B cell (primary cell): ENCODE data around the gene SYNRG.

Experiments
- EZH2 ChIP-seq: IDR thresholded peaks from 2 replicates; pipeline ENCODE4 v1.6.1; 2012; ENCODE audit warnings: borderline replicate concordance, low read depth, mild to moderate bottlenecking, moderate library complexity, low read length; ENCODE audit not compliant: insufficient read depth, poor library complexity, severe bottlenecking
- TF ChIP-seq, protein P1 (sequence below): fragments of 200-600 bp; IDR thresholded peaks from one replicate; pipeline ENCODE4 v1.8.0; 2022; ENCODE audit warnings: antibody characterized with exemption, mild to moderate bottlenecking

GRCh38 chr17:37608351-37609169 lies 658 bp downstream of the SYNRG start:
- TF ChIP-seq, protein P1, sequence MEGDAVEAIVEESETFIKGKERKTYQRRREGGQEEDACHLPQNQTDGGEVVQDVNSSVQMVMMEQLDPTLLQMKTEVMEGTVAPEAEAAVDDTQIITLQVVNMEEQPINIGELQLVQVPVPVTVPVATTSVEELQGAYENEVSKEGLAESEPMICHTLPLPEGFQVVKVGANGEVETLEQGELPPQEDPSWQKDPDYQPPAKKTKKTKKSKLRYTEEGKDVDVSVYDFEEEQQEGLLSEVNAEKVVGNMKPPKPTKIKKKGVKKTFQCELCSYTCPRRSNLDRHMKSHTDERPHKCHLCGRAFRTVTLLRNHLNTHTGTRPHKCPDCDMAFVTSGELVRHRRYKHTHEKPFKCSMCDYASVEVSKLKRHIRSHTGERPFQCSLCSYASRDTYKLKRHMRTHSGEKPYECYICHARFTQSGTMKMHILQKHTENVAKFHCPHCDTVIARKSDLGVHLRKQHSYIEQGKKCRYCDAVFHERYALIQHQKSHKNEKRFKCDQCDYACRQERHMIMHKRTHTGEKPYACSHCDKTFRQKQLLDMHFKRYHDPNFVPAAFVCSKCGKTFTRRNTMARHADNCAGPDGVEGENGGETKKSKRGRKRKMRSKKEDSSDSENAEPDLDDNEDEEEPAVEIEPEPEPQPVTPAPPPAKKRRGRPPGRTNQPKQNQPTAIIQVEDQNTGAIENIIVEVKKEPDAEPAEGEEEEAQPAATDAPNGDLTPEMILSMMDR: no peak
- no peak for TF ChIP-seq EZH2
